ENCODE results near the gene KIF5A.

GRCh38 chr12:57613427-57614109 lies 63.7 kb downstream of the KIF5A start:
- no peak for TF ChIP-seq CTCF (IDR thresholded peaks at IDR 0.05)
- no peak for TF ChIP-seq SIN3A (IDR thresholded peaks at IDR 0.05; ENCODE audit: borderline replicate concordance, insufficient read depth, low read depth, low read length)
- no peak for TF ChIP-seq TCF7L2 (IDR thresholded peaks at IDR 0.05; ENCODE audit: low read depth, low read length)
